Measurements from ENCODE around the gene NRXN3.

The NRXN3 gene

DNA sequence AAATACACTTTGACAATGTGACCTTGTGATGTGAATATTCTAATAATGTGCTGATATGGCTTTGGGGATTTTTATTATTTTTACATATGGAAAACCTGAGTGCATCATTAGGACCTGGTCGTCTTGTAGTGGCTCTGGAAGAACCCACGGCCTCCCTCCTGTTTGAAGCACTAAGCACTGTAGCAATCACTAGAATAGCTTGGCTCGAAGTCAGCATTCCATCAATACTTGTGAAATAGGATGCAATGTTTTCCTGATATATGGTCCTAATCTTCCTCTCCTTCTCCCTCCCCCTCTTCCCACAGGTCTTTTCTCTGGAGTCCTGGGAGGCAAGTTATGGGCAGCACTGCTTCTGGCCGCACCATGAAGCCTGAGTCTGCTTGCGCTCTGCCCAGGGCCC lies 71.9 kb downstream of the NRXN3 start:
- DNase-seq (ENCODE audit: low spot score): no peak

DNA sequence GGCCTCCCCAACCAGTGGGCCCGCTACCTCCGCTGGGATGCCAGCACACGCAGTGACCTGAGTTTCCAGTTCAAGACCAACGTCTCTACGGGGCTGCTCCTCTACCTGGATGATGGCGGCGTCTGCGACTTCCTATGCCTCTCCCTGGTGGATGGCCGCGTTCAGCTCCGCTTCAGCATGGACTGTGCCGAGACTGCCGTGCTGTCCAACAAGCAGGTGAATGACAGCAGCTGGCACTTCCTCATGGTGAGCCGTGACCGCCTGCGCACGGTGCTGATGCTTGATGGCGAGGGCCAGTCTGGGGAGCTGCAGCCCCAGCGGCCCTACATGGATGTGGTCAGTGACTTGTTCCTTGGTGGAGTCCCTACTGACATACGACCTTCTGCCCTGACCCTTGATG lies 73.0 kb downstream of the NRXN3 start:
- DNase-seq (ENCODE audit: low spot score): no peak

DNA sequence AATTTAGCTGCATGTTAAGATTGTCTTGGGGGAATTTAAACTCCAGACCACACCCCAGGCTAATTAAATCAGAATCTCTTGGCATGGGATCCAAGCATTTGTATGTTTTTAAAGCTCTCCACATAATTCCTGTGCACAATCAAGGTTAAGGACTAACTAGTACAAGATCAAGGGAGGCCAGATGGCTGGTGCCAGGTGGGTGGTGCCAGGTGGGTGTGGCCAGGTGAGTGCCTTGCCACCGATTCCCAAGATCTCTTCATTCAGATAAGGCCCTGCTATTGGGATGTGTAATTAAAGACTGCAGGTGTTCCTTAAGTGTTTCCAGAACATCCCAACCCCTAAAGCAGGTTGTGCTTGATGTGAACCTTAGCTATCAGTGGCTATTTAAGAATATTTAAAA lies 75.1 kb downstream of the NRXN3 start:
- no peak for DNase-seq (ENCODE audit: low spot score)

DNA sequence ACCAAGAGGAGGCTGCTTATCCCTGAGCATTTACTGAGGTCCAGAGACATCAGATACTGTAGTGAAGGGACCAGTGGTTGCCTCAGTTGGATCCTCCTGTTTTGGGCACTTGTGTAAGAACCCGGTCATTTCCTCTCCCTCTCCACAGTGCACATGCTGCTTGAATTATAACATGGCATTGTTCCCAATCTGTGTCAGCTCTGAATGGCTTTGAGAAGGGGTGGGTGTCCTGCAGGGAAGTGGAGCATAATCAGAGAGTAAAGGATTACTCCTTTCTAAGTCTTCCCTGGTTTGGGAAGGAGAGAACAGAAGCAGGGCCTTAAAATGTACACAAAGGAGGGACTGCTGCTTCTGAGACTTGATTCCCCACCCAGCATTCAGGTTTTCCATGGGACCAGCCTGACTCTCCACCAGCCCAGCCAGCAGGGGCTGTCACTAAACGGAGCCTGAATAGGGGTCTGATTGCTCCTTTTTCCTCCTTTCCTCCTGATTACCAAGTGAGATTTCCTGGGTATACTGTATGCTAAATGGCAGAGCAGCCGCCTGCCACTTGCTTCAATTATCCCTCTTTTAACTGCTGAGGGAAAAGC lies 78.4 kb downstream of the NRXN3 start:
- peak; percentile 29 for DNase-seq (ENCODE audit: low spot score)

DNA sequence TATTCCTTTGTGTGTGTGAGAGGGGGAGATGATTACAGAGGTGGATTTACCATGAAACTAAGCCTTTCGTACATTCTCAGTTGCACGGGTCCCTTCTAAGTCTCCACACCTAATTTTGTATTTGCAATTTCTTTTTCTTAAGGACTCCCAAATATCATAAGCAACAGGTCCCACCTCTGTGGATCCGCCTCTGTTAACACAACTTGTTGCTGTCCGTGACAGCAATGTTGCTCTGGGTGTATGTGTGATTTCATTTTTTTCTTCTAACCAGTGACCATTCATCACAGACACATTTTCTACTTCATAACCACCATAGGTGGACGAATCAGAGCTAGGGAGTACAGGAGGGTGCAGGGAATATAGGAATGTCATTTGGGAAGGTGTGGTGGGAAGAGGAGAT lies 81.1 kb downstream of the NRXN3 start:
- no peak for DNase-seq (ENCODE audit: low spot score)

DNA sequence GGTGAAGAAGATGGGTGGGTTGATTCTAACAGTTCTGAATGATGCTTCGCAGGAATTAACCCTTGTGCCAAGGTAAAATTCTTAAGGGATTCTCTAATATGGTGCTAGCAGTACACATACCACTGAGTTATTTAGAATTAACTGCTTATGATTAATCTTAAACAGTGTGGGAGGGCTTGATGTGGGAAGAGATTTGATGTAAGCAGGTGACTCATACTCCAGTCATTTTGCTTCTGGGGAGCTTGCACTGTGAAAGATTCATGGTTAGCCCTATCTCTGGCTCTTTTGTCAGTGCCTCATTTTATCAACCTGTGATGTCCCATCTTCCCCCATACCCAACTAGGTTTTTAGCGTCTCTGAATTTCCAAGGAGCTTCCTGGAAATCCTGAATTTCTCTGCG lies 83.8 kb downstream of the NRXN3 start:
- no peak for DNase-seq (ENCODE audit: low spot score)

DNA sequence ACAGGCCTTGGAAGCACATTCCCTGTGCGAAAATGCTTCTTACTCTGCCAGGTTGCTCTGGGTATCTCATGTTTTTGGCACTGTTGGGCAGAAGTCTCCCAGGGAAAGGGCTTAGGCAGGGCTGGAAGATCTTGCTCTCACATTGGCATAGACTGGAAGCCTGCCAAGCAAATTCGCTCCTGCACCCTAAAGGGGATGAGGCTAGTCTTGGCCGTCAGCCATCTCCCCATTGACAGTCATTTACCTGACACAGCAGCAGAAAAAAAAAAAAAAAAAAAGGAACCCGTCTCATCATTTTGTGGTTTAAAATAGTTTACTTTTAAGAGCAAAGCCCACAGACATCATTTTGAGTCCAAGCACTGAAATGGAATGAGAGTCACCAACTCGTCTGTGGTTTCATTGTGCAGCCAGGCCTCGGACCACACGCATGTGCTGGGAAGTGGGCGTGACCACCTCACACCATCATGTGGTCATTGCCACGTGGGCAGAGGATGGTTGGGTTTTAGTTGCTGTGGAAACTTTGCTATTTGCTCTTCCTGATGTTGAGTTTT lies 84.8 kb downstream of the NRXN3 start:
- no peak for DNase-seq (ENCODE audit: low spot score)

DNA sequence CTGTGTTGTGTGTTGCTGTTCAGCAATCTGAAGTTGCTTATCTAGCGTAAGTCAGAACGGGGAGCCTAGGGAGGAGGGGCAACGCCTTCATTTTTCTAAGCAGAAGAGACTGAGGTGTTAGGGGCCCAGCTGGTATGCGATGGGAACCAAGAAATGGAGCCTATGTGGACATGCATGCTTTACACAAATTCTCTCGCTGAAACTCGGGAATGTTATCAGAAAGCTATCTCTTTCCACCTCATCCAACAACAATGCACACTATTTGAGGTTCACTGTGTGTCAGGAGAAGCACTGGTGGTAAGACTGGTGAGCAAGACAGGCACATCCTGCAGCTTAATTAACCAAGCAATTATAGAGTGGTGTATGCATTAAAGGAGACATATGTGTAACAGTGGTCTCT lies 89.7 kb downstream of the NRXN3 start:
- DNase-seq (ENCODE audit: low spot score): no peak

DNA sequence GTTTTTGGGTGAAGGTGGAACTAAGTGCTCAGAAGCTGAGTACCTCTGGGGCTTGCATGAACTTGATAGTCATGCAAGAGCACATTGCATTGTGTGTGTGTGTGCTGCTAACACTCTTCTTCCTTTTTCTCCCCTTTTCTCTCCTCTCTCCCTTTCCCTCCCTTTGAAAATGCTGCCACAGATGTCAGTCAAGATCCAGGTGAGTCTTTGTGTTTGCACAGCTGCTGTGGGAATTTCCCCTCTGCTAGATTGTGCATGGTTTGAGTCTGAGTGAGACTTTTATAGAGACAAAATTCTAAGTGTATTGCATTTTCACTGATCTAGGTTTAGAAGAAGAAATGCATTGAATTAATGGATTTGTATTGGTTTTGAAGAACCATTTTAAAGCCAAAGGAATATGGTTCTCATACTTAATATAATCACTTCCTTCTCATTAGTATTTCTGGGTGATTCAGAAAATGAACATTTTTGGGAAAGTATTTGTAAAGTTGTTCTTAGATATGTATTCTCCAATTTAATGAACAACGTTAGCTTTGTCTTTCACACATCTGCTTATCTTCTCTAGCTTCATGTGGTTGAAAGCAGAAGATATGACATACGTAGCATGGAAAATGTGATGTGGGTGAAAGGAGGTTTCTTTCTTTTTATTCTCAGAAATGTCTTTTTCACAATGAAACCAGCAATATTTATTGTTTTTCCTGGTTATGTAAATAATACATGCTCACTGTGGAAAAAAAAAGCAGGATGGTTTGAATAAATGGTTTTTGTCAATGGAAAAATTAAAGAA lies 108.5 kb downstream of the NRXN3 start:
- no peak for DNase-seq (ENCODE audit: low spot score)

DNA sequence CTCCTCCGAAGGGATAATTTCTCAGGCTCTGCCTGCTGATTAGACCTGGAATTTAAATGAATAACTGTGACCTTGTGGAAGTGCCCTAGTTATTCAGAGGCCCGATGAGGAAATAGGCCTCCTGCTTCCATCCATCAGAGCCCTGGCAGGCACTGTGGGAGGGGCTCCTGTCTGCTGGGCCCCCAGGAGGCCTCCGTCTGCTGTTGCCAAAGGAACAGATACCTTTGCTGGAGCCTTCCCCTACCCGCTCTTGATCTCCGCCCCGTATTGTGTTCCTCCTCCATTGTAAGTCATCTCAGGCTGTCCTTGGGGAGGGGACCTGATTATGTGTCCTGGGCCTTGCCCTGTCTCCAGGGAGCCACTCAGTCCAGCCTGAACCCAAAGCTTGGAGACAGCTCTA lies 112.3 kb downstream of the NRXN3 start:
- DNase-seq (ENCODE audit: low spot score): no peak

DNA sequence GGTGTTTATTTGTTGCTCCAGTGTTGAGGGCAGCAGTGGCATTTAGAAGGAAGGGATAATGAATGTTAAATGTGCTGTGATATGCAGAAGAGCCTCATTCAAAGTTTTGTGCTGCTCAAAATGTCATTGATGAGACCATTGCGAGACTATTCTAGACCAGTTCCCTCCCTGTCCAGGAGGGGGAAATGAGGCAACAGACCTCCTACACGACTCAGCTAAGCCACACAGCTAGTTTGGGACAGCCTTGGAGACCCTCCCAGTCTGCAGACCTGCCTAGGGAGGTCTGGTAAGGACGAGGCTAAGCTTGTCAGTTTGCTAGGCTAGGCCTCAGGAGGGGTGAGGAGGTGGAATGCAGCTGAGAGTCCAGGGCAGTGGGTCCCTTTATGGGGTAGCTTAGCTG lies 116.0 kb downstream of the NRXN3 start:
- peak; percentile 12 for DNase-seq (ENCODE audit: low spot score)

DNA sequence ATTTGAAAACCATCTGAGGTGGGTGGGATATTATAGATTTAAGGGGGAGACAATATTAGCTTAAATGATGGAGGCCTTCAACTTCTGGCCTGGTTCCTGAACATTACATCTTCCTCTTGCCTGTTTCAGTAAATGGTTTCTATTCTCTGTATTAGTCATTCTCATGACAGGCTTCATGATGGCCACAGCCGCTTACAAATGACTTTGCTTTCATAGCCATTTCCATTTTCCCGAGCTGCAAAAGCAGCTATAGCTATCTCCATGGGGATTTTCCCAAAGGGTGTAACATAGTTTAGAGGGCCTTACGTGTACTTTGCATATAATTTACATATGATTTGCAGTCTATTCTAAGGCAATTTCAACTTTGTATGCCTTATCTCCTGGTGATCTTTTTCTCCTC lies 121.8 kb downstream of the NRXN3 start:
- no peak for DNase-seq (ENCODE audit: low spot score)

DNA sequence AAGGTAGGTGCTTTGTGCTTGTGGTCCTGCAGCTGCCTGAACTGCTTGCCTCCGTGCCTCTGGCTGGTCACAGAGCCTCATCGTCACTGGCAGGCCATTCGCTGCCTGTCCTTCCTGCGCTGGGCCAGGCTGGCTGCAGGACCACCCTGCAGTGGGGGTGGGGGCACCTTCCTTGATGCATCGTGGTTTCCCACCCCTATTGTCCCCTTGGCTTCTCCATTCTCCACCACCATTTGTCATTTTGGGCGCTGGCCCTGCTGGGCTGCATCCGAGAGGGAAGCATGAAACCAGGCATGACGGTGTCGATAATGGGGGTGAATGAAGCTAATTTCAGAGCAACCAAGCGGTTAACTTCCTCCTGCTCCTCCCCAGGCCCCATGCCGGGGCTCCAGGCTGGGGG lies 127.7 kb downstream of the NRXN3 start:
- no peak for DNase-seq (ENCODE audit: low spot score)

DNA sequence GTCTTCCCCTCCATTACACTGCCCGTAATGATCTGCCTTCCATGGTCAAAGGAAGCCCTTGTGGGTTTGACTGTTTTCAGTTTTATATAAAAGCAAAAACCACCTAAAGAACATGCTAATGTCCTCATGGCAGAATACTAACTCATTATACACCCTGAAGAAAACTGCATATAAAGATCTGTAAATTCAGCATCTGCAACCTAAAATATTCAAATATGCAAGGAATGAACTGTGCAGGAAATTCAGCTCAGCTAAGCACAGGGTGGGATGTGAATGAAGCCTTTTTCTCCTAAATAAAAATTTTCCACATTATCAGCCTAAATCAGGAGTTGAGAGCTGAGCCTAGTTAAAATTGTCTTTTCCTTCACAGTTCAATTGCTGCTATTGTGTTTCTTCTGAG lies 128.1 kb downstream of the NRXN3 start:
- no peak for DNase-seq (ENCODE audit: low spot score)

DNA sequence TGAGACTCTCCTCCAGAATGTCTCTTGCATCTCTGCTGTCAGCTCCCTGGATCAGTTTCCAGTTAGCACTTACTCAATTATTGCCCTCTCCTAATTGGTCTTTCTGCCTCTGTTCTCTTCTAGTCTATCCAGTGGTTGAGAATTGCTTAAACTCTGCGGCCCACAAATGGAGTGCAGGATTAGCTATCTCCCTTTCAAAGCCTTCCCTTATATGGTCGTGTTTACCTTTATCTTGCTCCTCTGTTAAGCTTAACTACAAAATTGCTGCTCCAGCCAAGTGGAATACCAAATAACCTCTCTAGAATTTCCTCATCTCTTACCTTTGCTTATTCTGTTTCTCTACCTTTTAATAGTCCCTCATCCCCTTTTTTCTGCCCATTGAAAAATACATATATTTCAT lies 132.7 kb downstream of the NRXN3 start:
- DNase-seq (ENCODE audit: low spot score): no peak

DNA sequence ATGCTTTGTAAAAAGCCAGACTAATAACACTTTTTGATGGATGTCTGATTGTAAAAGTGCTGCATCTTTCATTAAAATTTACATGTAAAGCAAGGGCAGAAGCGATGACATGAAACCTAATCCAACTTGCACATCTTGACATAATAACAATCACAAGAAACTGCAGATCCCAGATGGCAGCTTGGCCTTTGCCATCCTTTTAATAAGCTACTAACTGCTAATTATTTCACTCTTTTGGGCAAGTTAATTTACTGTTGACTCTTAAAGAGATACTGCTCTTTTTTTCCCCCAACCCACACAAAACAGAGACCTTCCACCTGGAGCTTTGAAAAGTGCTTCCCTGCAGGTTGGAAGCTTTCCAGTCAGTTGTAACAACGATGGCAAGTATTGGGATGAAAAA lies 137.5 kb downstream of the NRXN3 start:
- DNase-seq (ENCODE audit: low spot score): no peak

DNA sequence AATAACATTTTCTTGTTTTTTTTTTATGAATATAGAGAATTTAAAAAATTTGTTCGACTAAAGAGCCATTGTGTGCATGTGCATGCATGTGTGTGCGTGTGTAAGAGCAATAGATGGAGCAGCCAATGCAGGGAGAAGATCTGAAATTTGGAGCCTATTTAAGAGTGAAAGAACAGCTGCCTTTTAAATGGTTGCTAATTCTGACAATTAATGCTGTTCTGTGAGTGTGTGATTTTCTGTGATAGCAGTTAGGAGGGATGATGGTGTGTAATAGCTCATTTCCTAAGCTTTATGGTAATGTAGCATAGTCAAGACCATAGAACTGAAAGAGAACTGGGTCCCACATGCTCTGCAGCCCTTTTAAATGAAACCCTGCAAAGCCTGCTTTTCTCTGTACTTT lies 137.9 kb downstream of the NRXN3 start:
- DNase-seq (ENCODE audit: low spot score): no peak

DNA sequence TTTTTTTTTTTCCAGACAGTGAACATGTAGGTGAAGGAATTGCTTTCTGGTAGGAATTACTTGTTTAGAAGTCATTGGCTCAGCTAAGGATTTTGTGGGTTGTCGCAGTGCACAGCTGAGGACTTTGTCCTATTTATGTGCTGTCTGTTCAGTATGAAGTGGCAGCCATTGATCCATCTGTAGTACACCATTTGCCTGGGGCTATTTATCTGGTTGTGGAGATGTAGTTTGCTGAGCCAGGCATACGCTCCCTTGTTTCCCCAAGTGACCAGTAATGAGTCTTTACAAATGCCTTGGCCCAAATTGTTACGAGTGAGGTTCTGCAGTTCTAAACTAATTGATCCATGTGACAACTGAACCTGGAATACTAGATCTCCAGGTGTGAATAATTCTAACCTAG lies 140.1 kb downstream of the NRXN3 start:
- no peak for DNase-seq (ENCODE audit: low spot score)

DNA sequence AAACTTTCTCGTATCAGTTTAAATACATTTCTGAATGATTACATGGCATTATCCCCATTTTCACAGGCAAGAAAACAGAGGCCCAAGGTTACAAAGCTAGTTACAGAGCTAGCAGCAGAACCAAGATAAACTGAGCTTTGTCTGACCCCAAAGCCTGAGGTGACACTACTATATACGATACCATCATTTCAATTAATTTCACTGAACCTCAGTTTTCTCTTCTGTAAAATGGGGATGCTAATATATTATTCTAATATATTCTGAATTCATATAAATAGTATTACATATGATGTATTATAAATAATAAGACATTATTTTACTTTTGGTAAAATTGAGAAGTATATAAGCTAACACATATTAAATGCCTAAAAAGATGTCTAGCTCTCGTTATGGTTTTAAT lies 143.3 kb downstream of the NRXN3 start:
- DNase-seq (ENCODE audit: low spot score): no peak

DNA sequence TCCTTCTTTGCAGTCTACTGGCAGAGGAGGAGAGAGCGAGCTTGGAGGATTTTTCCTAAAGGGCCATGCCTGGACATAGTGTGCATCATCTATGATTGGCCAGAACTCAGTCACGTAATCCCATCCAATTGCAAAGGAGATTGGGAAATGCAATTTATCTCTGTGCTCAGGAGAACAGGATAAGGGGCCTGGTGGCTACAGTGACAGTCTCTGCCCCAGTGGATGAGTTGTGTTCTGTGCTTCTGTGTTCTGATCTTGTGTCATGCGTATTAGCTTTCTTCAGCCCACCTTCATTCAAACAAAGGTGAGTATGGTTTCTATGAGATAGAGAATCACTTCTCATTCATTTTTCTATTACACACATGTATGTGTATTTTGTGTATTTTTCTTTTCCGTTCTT lies 144.3 kb downstream of the NRXN3 start:
- no peak for DNase-seq (ENCODE audit: low spot score)

DNA sequence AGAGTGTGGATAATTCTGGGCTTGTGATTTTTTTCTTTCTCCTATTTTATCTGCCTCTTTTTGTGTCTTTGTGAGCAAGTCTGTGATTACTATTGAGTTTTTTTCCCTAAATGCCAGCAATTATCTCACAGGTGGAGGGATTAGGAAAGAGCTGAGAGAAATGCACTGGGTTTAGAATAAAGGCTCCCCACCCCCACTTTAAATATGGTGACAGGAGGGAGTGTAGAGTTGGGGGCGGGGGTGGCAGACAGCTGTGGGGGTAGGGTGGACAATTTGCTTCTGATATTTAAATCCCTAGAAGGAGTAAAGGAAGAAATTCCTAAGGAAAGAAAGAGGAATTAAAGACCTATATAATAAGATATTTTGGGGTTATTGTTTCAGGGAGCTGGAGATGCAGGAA lies 145.9 kb downstream of the NRXN3 start:
- no peak for DNase-seq (ENCODE audit: low spot score)

DNA sequence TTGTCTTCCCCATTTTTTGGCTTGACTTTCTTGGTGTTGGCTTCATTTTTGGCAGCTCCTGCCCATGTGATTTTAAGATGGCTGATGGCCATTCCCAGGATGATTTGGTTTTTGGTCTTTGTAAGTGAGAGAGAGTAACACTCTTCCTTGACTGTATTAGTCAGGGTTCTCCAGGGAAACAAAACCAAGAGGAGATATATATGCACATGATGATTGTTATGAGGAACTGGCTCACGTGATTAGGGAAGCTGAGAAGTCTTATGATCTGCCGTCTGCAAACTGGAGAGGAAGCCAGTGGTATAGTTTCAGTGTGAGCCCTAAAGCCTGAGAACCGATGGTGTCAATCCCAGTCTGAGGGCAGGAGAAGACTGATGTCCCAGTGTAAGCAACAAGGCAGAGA lies 146.6 kb downstream of the NRXN3 start:
- no peak for DNase-seq (ENCODE audit: low spot score)

DNA sequence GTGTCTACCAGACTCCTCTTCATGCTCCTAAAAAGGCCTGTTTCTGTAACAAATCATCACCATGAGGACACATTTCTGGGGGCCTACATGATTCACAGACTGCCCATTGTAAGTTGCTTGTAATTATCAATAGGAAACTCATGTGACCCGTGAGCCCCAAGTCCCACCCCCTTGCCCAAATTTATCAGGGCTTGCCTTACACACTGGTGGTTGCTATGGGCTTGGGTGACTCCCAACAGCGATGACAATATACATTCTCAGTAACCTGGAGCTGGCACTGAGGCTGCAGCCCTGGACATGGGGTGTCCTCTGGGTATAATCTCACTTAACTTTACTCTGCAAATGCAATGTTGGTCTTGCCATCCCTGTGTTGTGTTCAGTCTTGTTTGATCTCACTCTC lies 149.2 kb downstream of the NRXN3 start:
- DNase-seq (ENCODE audit: low spot score): no peak
